ENCODE data around the gene GLB1L2.

GRCh38 chr11:134338068-134338467 lies 6.3 kb downstream of the GLB1L2 start:
- TF ChIP-seq CTCF (IDR thresholded peaks at IDR 0.05; ENCODE audit: borderline replicate concordance, extremely low read depth, low read length, poor library complexity, severe bottlenecking) = no peak
- no peak for TF ChIP-seq EZH2 (IDR thresholded peaks at IDR 0.05; ENCODE audit: borderline replicate concordance, low read depth, low read length, severe bottlenecking)

Measured in DND-41 (cell line).